Pancreas (tissue), 10 donors: Measurements from ENCODE around the gene LUC7L. TPM values are rescaled to one million over a fixed set of nuclear protein-coding genes. Genes with fewer than 3 reads are reported as not detected.
"Not testable (repeated sequence)": the region's sequence is repeated elsewhere in the genome, so short reads cannot be mapped to it uniquely, and the experiment has no call there.

ENCODE experiments used
- ATAC-seq, 4 donors: fragments of 200-7000 bp; cut with Tn5 transposase; one replicate each; pipeline versions ENCODE4 v1.8.0 to v1.9.1; 2020; ENCODE audit warnings: mild to moderate bottlenecking in 4 of 4, moderate library complexity in 4 of 4
- DNase-seq, 6 donors: peaks; one replicate each; pipeline ENCODE4 v3.0.0-alpha.2; 2020
- FAIRE-seq: peaks from 2 replicates; lab custom pipeline; 2012; peaks lifted over from hg19 to GRCh38; lab: Jason Lieb, UNC
- H3K27ac ChIP-seq, 4 donors: fragments of 200-600 bp; sonication (generic); 1 replicate in 3 of 4; 2 replicates in 1 of 4; pipeline versions ENCODE4 v1.5.0 to v1.8.0; 2020
- H3K27me3 ChIP-seq, 4 donors: fragments of 200-600 bp; one replicate each; pipeline ENCODE4 v1.8.0; 2021
- H3K36me3 ChIP-seq, 3 donors: fragments of 200-600 bp; sonication (generic) in 1 of 3; one replicate each; pipeline versions ENCODE4 v1.5.0 to v1.8.0; 2020 to 2021
- H3K4me1 ChIP-seq, 3 donors: fragments of 200-600 bp; one replicate each; pipeline ENCODE4 v1.8.0; 2021
- H3K4me3 ChIP-seq, 4 donors: fragments of 200-600 bp; sonication (generic) in 2 of 4; one replicate each; pipeline versions ENCODE4 v1.5.0 to v1.8.0; 2020 to 2021
- H3K9me3 ChIP-seq, 4 donors: fragments of 200-600 bp; one replicate each; pipeline ENCODE4 v1.8.0; 2021
- CTCF ChIP-seq, 4 donors: fragments of 200-600 bp; sonication (generic) in 3 of 4; IDR thresholded peaks; one replicate each; pipeline versions ENCODE4 v1.5.0 to v1.8.0; 2021; ENCODE audit warnings: antibody characterized with exemption in 4 of 4
- WGBS, 2 donors: extraction: QIAGEN DNeasy Blood & Tissue Kit; methylation state at CpG; one replicate each; pipeline ENCODE4 v1.1.7; 2013; 5-methylcytosine and 5-hydroxymethylcytosine counted together
- intact Hi-C, 3 donors: fragments of 100-400 bp; cut with DNase I; formaldehyde crosslinking; loops; one replicate each; pipeline versions ENCODE4 v1.11.1 to v1.14.2; 2022
- polyA plus RNA-seq, 2 donors: library from polyadenylated mRNA; stranded (reverse); fragments of 200-250 nt; gene quantifications; one replicate each; pipeline ENCODE4 v1.2.3, GENCODE V29; 2013
- total RNA-seq, 6 donors: library from RNA; stranded (reverse); fragmentation: NEBNext Ultra II Directional in 4 of 6; extraction: Animal tissue kit (Norgen Biotek cat#: 25700) in 4 of 6; gene quantifications; one replicate each; pipeline versions ENCODE4 v1.2.1 to v1.2.4, GENCODE V29; 2021 to 2023
- donor health status: healthy with polysubstance abuse.
- donor health status: DM: no; HTN: no; CAD: no; lungs with moderate emphysema.
- donor health status: DM: no; HTN: no; CAD: no.
- donor health status: control.
- donor health status: control.
- donor health status: Bipolar disorder and iron deficiency.
- donor health status: DM: yes; HTN: yes; CAD: no.
- donor health status: DM: no; HTN: no; CAD: no.
- donor health status: DM: no; HTN: no; CAD: no.
- donor health status: DM: yes; HTN: yes; CAD: no.

The LUC7L gene
- total and polyA plus RNA-seq, 8 donors: 20.6 to 333 (median 37.5) TPM

GRCh38 chr16:154217-155030 lies 74.8 kb downstream of the LUC7L start:
- FAIRE-seq (no peak), ATAC-seq (peak; percentile 70 to 90 (median 79)), DNase-seq (no peak)
- Histone ChIP-seq H3K36me3 (no peaks in the 10 kb centered on the region), H3K27me3 (no peaks in the 10 kb centered on the region), H3K4me3 (peak overlapping the region; percentile 16 to 53 (median 42)), H3K27ac (no peak overlapping the region), H3K4me1 (peaks cover 0 to 5% (median 3%) of the 10 kb centered on the region in 3 donors), H3K9me3 (no peaks in the 10 kb centered on the region)
- WGBS, 2 donors: 2% methylated on average over 49 to 53 of the region's 59 CpGs
- no peak for TF ChIP-seq CTCF (IDR thresholded peaks at IDR 0.05)
- intact Hi-C loops: no loop called here

DNA sequence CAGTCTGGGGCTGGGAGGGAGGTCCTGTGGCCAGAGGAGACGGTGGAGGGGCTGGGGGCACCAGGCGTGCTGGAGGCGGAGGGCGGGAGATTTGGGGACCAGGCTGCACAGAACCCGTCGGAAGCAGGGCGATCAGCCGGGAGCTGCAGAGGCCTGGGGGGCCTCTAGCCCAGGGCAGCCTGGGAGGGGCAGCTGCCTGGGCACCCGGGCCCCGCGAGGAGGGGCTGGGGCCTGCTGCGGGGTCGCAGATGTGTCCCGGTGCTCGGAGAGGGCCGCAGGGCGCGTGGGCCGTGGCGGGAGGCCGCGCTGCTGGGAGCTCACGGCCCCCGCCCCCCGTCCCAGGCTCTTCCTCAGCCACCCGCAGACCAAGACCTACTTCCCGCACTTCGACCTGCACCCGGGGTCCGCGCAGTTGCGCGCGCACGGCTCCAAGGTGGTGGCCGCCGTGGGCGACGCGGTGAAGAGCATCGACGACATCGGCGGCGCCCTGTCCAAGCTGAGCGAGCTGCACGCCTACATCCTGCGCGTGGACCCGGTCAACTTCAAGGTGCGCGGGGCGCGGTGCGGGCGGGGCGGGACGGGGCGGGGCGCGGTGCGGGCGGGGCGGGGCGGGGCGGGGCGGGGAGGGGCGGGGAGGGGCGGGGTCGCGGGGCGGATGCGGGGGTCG lies 75.6 kb downstream of the LUC7L start:
- intact Hi-C loops, FAIRE-seq, H3K27me3 ChIP-seq, H3K9me3 ChIP-seq, H3K27ac ChIP-seq, H3K4me1 ChIP-seq, H3K4me3 ChIP-seq, H3K36me3 ChIP-seq, DNase-seq: not testable (repeated sequence)
- WGBS, 2 donors: 7% methylated on average over 3 of the region's 74 CpGs; no CpG with 5 or more reads in 1 of the 2 donors
- peak in 1 of 4 donors; percentile 4 for ATAC-seq

GRCh38 chr16:153129-153521 lies 76.1 kb downstream of the LUC7L start:
- WGBS, 2 donors: 67 to 69% methylated on average over 3 to 4 of the region's 6 CpGs
- peak in 3 of 4 donors; percentile 15 to 36 (median 35) for ATAC-seq
- intact Hi-C loops, H3K4me1 ChIP-seq, H3K27ac ChIP-seq, H3K4me3 ChIP-seq, FAIRE-seq, H3K36me3 ChIP-seq, DNase-seq, H3K9me3 ChIP-seq, H3K27me3 ChIP-seq: not testable (repeated sequence)

DNA sequence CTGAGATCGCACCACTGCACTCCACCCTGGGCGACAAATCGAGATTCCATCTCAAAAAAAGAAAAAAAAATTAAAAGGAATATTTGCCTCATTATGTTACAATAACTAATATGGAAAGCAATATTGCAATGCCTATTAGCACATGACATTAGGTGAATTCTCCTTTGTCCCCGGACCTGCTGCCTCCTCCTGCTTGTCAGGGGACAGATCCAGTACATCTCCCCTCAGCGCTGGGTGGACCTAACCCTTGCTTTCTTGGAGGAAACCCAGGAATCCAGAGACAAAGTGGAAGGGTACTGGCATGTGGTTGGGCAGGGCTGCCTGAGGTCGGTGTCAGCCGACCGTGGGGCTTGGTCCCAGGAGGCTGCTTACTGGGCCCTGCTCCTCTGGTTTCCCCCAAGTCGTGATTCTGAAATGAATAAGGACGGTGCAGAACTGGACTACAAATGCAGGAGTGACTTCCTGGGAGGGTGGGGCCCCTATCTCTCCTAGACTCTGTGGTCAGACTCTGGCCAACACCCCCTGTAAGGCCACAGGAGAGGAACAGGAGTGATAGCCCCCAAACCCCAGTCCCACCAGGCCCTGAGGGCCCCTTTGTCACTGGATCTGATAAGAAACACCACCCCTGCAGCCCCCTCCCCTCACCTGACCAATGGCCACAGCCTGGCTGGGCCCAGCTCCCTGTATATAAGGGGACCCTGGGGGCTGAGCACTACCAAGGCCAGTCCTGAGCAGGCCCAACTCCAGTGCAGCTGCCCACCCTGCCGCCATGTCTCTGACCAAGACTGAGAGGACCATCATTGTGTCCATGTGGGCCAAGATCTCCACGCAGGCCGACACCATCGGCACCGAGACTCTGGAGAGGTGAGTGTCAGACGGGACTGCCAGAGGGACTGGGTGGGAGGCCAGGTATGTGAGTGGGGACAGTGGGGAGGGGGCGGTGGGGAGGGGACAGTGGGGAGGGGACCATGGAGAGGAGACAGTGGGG lies 76.8 kb downstream of the LUC7L start, which contains the start of gene HBZ:
Gene HBZ, plus strand, starts transcription at position 504 of the 988 bp plus-strand sequence. Its CDS starts 266 bp downstream, at position 770.
- Histone ChIP-seq H3K9me3 (no peaks in the 10 kb centered on the region), H3K4me3 (no peak within 1 kb of the TSS), H3K27me3 (no peaks in the 10 kb centered on the region), H3K4me1 (peaks cover 0 to 5% (median 3%) of the 10 kb centered on the region in 3 donors), H3K27ac (no peak within 1 kb of the TSS), H3K36me3 (no peaks in the 10 kb centered on the region)
- WGBS, 2 donors: 77 to 80% methylated on average over 17 of the region's 17 CpGs
- DNase-seq (no peak), ATAC-seq (no peak), FAIRE-seq (no peak)
- no peak for TF ChIP-seq CTCF (IDR thresholded peaks at IDR 0.05)
- intact Hi-C loops: no loop called here

GRCh38 chr16:149024-149660 lies 80.1 kb downstream of the LUC7L start:
- FAIRE-seq (no peak), ATAC-seq (no peak), DNase-seq (no peak)
- Histone ChIP-seq H3K27ac (no peak overlapping the region), H3K36me3 (no peaks in the 10 kb centered on the region), H3K4me3 (no peak overlapping the region), H3K27me3 (no peaks in the 10 kb centered on the region), H3K4me1 (no peaks in the 10 kb centered on the region), H3K9me3 (no peaks in the 10 kb centered on the region)
- TF ChIP-seq CTCF (IDR thresholded peaks at IDR 0.05): no peak
- intact Hi-C loops: no loop called here
- WGBS, 2 donors: 34 to 43% methylated on average over 9 of the region's 9 CpGs
